GM12878 (cell line): ENCODE data around the gene DCAF7. TPM values are rescaled to one million over a fixed set of nuclear protein-coding genes. Genes with fewer than 3 reads are reported as not detected.

Source experiments
- ATAC-seq: fragments of 200-7000 bp; cut with Tn5 transposase; 3 replicates; pipeline ENCODE4 v1.9.1; 2020; ENCODE audit warnings: mild to moderate bottlenecking, moderate library complexity
- BruUV-seq: library from RNA; stranded (reverse); fragments of 400-500 nt; replicated peaks from 2 replicates; lab custom pipeline; 2021; lab: Mats Ljungman, UMichigan
- CTCF ChIA-PET: fragments of 300-600 bp; sonication (Branson Sonifier 250); formaldehyde crosslinking; extraction: SDS; loops from one replicate; lab custom pipeline; 2021; ENCODE audit warnings: inconsistent platforms; lab: Yijun Ruan, JAX
- POLR2A ChIA-PET: fragments of 350-600 bp; formaldehyde crosslinking; extraction: SDS; loops from one replicate; lab custom pipeline; 2021; ENCODE audit warnings: inconsistent platforms; lab: Charles Lee
- RAD21 ChIA-PET: fragments of 300-600 bp; sonication (Branson Sonifier 250); formaldehyde crosslinking; loops from one replicate; lab custom pipeline; 2023; ENCODE audit warnings: antibody characterized with exemption; ENCODE audit not compliant: unreplicated experiment; lab: Charles Lee
- SMC1A ChIA-PET: fragments of 300-600 bp; sonication (Branson Sonifier 250); formaldehyde crosslinking; loops from one replicate; lab custom pipeline; 2023; ENCODE audit not compliant: unreplicated experiment, uncharacterized antibody; lab: Charles Lee
- DNase-seq: peaks from one replicate; pipeline ENCODE4 v3.0.0-alpha.2; 2011; ENCODE audit warnings: low read depth, low spot score
- FAIRE-seq: peaks from 3 replicates; lab custom pipeline; 2011; peaks lifted over from hg19 to GRCh38; lab: Jason Lieb, UNC
- H2AFZ ChIP-seq: 2 replicates; pipeline ENCODE4 v1.6.0; 2011; ENCODE audit warnings: low read depth, low read length, control low read depth; ENCODE audit not compliant: control insufficient read depth
- H3K27ac ChIP-seq: 2 replicates; pipeline ENCODE4 v1.5.1; 2011; ENCODE audit warnings: control low read depth; ENCODE audit not compliant: control insufficient read depth, insufficient read depth
- H3K27me3 ChIP-seq, 2 experiments: replicated peaks in 1 of 2; 2 replicates each; pipeline versions ENCODE4 v1.6.0 to v1.6.1; 2011; ENCODE audit warnings: low read length in 1 of 2; ENCODE audit not compliant: control insufficient read depth in 2 of 2, insufficient read depth in 2 of 2
- H3K36me3 ChIP-seq, 2 experiments: 2 replicates each; pipeline ENCODE4 v1.5.1; 2011; ENCODE audit warnings: low read length in 1 of 2; ENCODE audit not compliant: control insufficient read depth in 2 of 2, insufficient read depth in 2 of 2
- H3K4me1 ChIP-seq: 2 replicates; pipeline ENCODE4 v1.6.1; 2011; ENCODE audit warnings: mild to moderate bottlenecking, low read length, moderate library complexity, mixed read lengths; ENCODE audit not compliant: control insufficient read depth, insufficient read depth
- H3K4me2 ChIP-seq: 2 replicates; pipeline ENCODE4 v1.6.0; 2011; ENCODE audit warnings: control low read depth; ENCODE audit not compliant: control insufficient read depth, insufficient read depth
- H3K4me3 ChIP-seq: fragments of 200-600 bp; sonication (generic); 2 replicates; pipeline ENCODE4 v1.5.1; 2016
- H3K79me2 ChIP-seq: 2 replicates; pipeline ENCODE4 v1.6.0; 2011; ENCODE audit warnings: low read length; ENCODE audit not compliant: control insufficient read depth, insufficient read depth
- H3K9ac ChIP-seq: 2 replicates; pipeline ENCODE4 v1.8.0; 2011; ENCODE audit warnings: low read length, control low read depth, mixed read lengths; ENCODE audit not compliant: control insufficient read depth, insufficient read depth
- H3K9me3 ChIP-seq: replicated peaks from 3 replicates; pipeline ENCODE4 v1.5.1; 2011; ENCODE audit warnings: mild to moderate bottlenecking, low read length; ENCODE audit not compliant: control insufficient read depth, insufficient read depth
- H4K20me1 ChIP-seq: 2 replicates; pipeline ENCODE4 v1.6.0; 2011; ENCODE audit not compliant: control insufficient read depth, insufficient read depth
- DPF2 ChIP-seq: fragments of 450-650 bp; IDR thresholded peaks from 2 replicates; pipeline ENCODE4 v1.6.1; 2017; ENCODE audit warnings: mild to moderate bottlenecking
- E2F4 ChIP-seq: IDR thresholded peaks from 2 replicates; pipeline ENCODE4 v1.6.1; 2012; ENCODE audit warnings: low read depth, low read length, improper control_type of control experiment
- E2F8 ChIP-seq: fragments of 450-650 bp; IDR thresholded peaks from 2 replicates; pipeline ENCODE4 v1.6.1; 2018; ENCODE audit warnings: mild to moderate bottlenecking, low read depth, moderate library complexity; ENCODE audit not compliant: partially characterized antibody
- MYB ChIP-seq: fragments of 150-350 bp; IDR thresholded peaks from 2 replicates; pipeline ENCODE4 v1.6.1; 2014; ENCODE audit warnings: mild to moderate bottlenecking, low read depth, low read length, borderline replicate concordance
- PAX5 ChIP-seq: IDR thresholded peaks from 2 replicates; pipeline ENCODE4 v1.6.1; 2011; ENCODE audit warnings: low read depth, low read length, borderline replicate concordance
- PKNOX1 ChIP-seq: fragments of 450-650 bp; IDR thresholded peaks from 2 replicates; pipeline ENCODE4 v1.6.1; 2016; ENCODE audit warnings: mild to moderate bottlenecking
- RAD21 ChIP-seq: IDR thresholded peaks from 2 replicates; pipeline ENCODE4 v1.6.1; 2011; ENCODE audit warnings: mild to moderate bottlenecking, low read depth, low read length, moderate library complexity; ENCODE audit not compliant: insufficient read depth
- REST ChIP-seq: IDR thresholded peaks from 2 replicates; pipeline ENCODE4 v1.6.1; 2012; ENCODE audit warnings: mild to moderate bottlenecking, low read depth, low read length
- SKIL ChIP-seq: fragments of 450-650 bp; IDR thresholded peaks from 2 replicates; pipeline ENCODE4 v1.6.1; 2017; ENCODE audit warnings: mild to moderate bottlenecking, low read depth, inconsistent platforms; ENCODE audit not compliant: poor library complexity, severe bottlenecking
- STAT3 ChIP-seq: IDR thresholded peaks from 2 replicates; pipeline ENCODE4 v1.6.1; 2011; ENCODE audit warnings: low read depth, low read length, improper control_type of control experiment
- WGBS: methylation state at CpG from one replicate; pipeline ENCODE4 v1.1.6; 2016; ENCODE audit warnings: low lambda C conversion rate; ENCODE audit not compliant: insufficient replicate concordance, insufficient coverage; ENCODE audit errors: missing lambda C conversion rate; 5-methylcytosine and 5-hydroxymethylcytosine counted together
- in situ Hi-C: fragments of 300-500 bp; cut with MboI; formaldehyde crosslinking; loops from 9 replicates; pipeline ENCODE4 v1.14.3; 2018; ENCODE audit warnings: mixed read lengths
- intact Hi-C: fragments of 100-400 bp; cut with micrococcal nuclease; formaldehyde crosslinking; loops from one replicate; pipeline ENCODE4 v1.14.2; 2022; ENCODE audit not compliant: unreplicated experiment
- polyA plus RNA-seq, 11 experiments: library from polyadenylated mRNA; depleted of rRNA in 4 of 11; unstranded in 6 of 11; stranded (reverse) in 5 of 11; fragments of >200 nt; fragmentation: Nextera tagmentation in 4 of 11; fragmentation: Illumina TruSeq in 1 of 11; extraction: Ambion mirVana in 4 of 11; extraction: Trizol in 1 of 11; gene quantifications; 1 replicate in 1 of 11; 2 replicates in 10 of 11; pipeline versions ENCODE4 v1.2.1 to v1.2.3, GENCODE V29; 2011 to 2016; ENCODE audit warnings: inconsistent platforms in 2 of 11, missing spikeins in 2 of 11, low read depth in 1 of 11
- total RNA-seq, 4 experiments: library from RNA; depleted of rRNA in 3 of 4; stranded (reverse); fragments of >200 nt in 3 of 4; fragmentation: Illumina TruSeq in 1 of 4; extraction: Trizol in 1 of 4; gene quantifications; 2 replicates each; pipeline versions ENCODE4 v1.2.1 to v1.2.3, GENCODE V29; 2013 to 2021

DCAF7 gene
- total and polyA plus RNA-seq, 10 of the 15 experiments (the other 5 are each of a cell fraction or from before 2014, with no cell fraction given) = 27.0 to 103 (median 54.5) TPM

- Histone ChIP-seq H3K9me3 (no peaks in the 10 kb centered on the region), H2AFZ (no peak overlapping the region), H3K4me2 (no peak overlapping the region), H3K36me3 (peaks cover 0 to 5% of the 10 kb centered on the region in 2 experiments; a peak in 2 of 4 replicates), H4K20me1 (peaks cover 2% of the 10 kb centered on the region), H3K27me3 (no peaks in the 10 kb centered on the region), H3K9ac (no peak overlapping the region), H3K4me1 (no peaks in the 10 kb centered on the region), H3K79me2 (peaks cover 30% of the 10 kb centered on the region), H3K4me3 (no peak overlapping the region), H3K27ac (no peak overlapping the region)
- ChIA-PET POLR2A (no interaction called here), RAD21 (no interaction called here), SMC1A (no interaction called here), CTCF (interaction anchor here (1.0 to 1.5 kb wide), 2 partner anchors 94 to 146 kb away, joined by 3 to 7 read pairs; no protein-coding TSS in a partner anchor)
- no peak for DNase-seq
- BruUV-seq = no TSS peak
- in situ Hi-C loops = no loop called here
- whole genome bisulfite sequencing = 94% methylated on average over 1 of the region's 1 CpG
- peak; percentile 65 for FAIRE-seq
- ATAC-seq = no peak
- intact Hi-C loops = no loop called here
- TF ChIP-seq STAT3 (no peak), PAX5 (no peak), DPF2 (no peak), RAD21 (no peak), SKIL (no peak), E2F8 (no peak), MYB (no peak), E2F4 (no peak), REST (no peak), PKNOX1 (no peak)
Observed at GRCh38 chr17:63571632-63572310, 21.5 kb downstream of the DCAF7 start.
